Urinary bladder (tissue), 4 donors: ENCODE results near the gene RBMS3. TPM values are rescaled to one million over a fixed set of nuclear protein-coding genes. Genes with fewer than 3 reads are reported as not detected.

Experiments used
- DNase-seq: peaks from one replicate; pipeline ENCODE4 v3.0.0-alpha.2; 2015; ENCODE audit errors: extremely low spot score
- H3K27ac ChIP-seq: one replicate; pipeline ENCODE4 v1.5.1; 2013; ENCODE audit warnings: low read depth, mild to moderate bottlenecking, moderate library complexity
- H3K36me3 ChIP-seq: one replicate; pipeline ENCODE4 v1.6.1; 2013; ENCODE audit warnings: mild to moderate bottlenecking, moderate library complexity; ENCODE audit not compliant: insufficient read depth
- H3K4me1 ChIP-seq: one replicate; pipeline ENCODE4 v1.6.1; 2013; ENCODE audit warnings: mild to moderate bottlenecking, moderate library complexity; ENCODE audit not compliant: insufficient read depth
- H3K4me3 ChIP-seq: one replicate; pipeline ENCODE4 v1.5.1; 2013; ENCODE audit warnings: low read depth, low read length
- WGBS: extraction: QIAGEN DNeasy Blood & Tissue Kit; methylation state at CpG from one replicate; pipeline ENCODE4 v1.1.7; 2013; 5-methylcytosine and 5-hydroxymethylcytosine counted together
- polyA plus RNA-seq: library from polyadenylated mRNA; stranded (reverse); fragments of 200-250 nt; gene quantifications from one replicate; pipeline ENCODE4 v1.2.3, GENCODE V29; 2013
- total RNA-seq: library from RNA; depleted of rRNA; stranded (reverse); fragments of >200 nt; gene quantifications from one replicate; pipeline ENCODE4 v1.2.3, GENCODE V29; 2014
- donor health status: healthy with polysubstance abuse.
- donor health status: healthy.

The RBMS3 gene
- total and polyA plus RNA-seq, 2 donors = 10.6 to 136 TPM

- Histone ChIP-seq H3K4me1 (peaks cover 2% of the 10 kb centered on the region), H3K36me3 (no peaks in the 10 kb centered on the region), H3K27ac (no peak overlapping the region), H3K4me3 (no peak overlapping the region)
- WGBS = 23% methylated on average over 1 of the region's 1 CpG
- peak; percentile 29 for DNase-seq
These were observed 244.5 kb downstream of the RBMS3 start for GRCh38 chr3:29525254-29525881.

- no peak overlapping the region for H3K27ac ChIP-seq
- H3K36me3 ChIP-seq = no peaks in the 10 kb centered on the region
- peaks cover 2% of the 10 kb centered on the region for H3K4me1 ChIP-seq
- H3K4me3 ChIP-seq = no peak overlapping the region
- DNase-seq = no peak
- WGBS = 35% methylated on average over 1 of the region's 1 CpG
These were observed 246.4 kb downstream of the RBMS3 start for GRCh38 chr3:29527246-29527645.

- H3K4me3 ChIP-seq = no peak overlapping the region
- DNase-seq = no peak
- 37% methylated on average over 4 of the region's 4 CpGs for WGBS
- no peak overlapping the region for H3K27ac ChIP-seq
- no peaks in the 10 kb centered on the region for H3K36me3 ChIP-seq
- no peaks in the 10 kb centered on the region for H3K4me1 ChIP-seq
These were observed 250.8 kb downstream of the RBMS3 start for GRCh38 chr3:29531644-29532043.

- Histone ChIP-seq H3K4me1 (no peaks in the 10 kb centered on the region), H3K36me3 (no peaks in the 10 kb centered on the region), H3K4me3 (no peak overlapping the region), H3K27ac (no peak overlapping the region)
- WGBS = 71% methylated on average over 4 of the region's 4 CpGs
- DNase-seq = no peak
These were observed 251.6 kb downstream of the RBMS3 start for GRCh38 chr3:29532473-29532872.

GRCh38 chr3:29534006-29534405, 253.1 kb downstream of the RBMS3 start:
- H3K36me3 ChIP-seq = no peaks in the 10 kb centered on the region
- H3K27ac ChIP-seq = no peak overlapping the region
- no peaks in the 10 kb centered on the region for H3K4me1 ChIP-seq
- 92% methylated on average over 3 of the region's 3 CpGs for WGBS
- no peak overlapping the region for H3K4me3 ChIP-seq
- DNase-seq = no peak

- Histone ChIP-seq H3K4me3 (no peak overlapping the region), H3K27ac (no peak overlapping the region), H3K4me1 (no peaks in the 10 kb centered on the region), H3K36me3 (no peaks in the 10 kb centered on the region)
- 72% methylated on average over 4 of the region's 4 CpGs for WGBS
- no peak for DNase-seq
These were observed 255.3 kb downstream of the RBMS3 start for GRCh38 chr3:29536016-29536758.

- H3K27ac ChIP-seq = no peak overlapping the region
- no peak overlapping the region for H3K4me3 ChIP-seq
- 23% methylated on average over 5 of the region's 5 CpGs for WGBS
- DNase-seq = no peak
- no peaks in the 10 kb centered on the region for H3K36me3 ChIP-seq
- no peaks in the 10 kb centered on the region for H3K4me1 ChIP-seq
These were observed 257.2 kb downstream of the RBMS3 start for GRCh38 chr3:29537889-29538609.

- H3K4me1 ChIP-seq = no peaks in the 10 kb centered on the region
- H3K4me3 ChIP-seq = no peak overlapping the region
- WGBS = 54% methylated on average over 2 of the region's 2 CpGs
- no peak overlapping the region for H3K27ac ChIP-seq
- DNase-seq = no peak
- no peaks in the 10 kb centered on the region for H3K36me3 ChIP-seq
These were observed 257.7 kb downstream of the RBMS3 start for GRCh38 chr3:29538610-29538958.

GRCh38 chr3:29540544-29540943, 259.7 kb downstream of the RBMS3 start:
- no peaks in the 10 kb centered on the region for H3K36me3 ChIP-seq
- 96% methylated on average over 5 of the region's 5 CpGs for WGBS
- no peaks in the 10 kb centered on the region for H3K4me1 ChIP-seq
- H3K4me3 ChIP-seq = no peak overlapping the region
- no peak for DNase-seq
- H3K27ac ChIP-seq = no peak overlapping the region

GRCh38 chr3:29544701-29545363, 264.0 kb downstream of the RBMS3 start:
- Histone ChIP-seq H3K36me3 (no peaks in the 10 kb centered on the region), H3K27ac (no peak overlapping the region), H3K4me1 (no peaks in the 10 kb centered on the region), H3K4me3 (no peak overlapping the region)
- WGBS = 82% methylated on average over 1 of the region's 1 CpG
- no peak for DNase-seq

GRCh38 chr3:29545615-29546014, 264.7 kb downstream of the RBMS3 start:
- Histone ChIP-seq H3K36me3 (no peaks in the 10 kb centered on the region), H3K27ac (no peak overlapping the region), H3K4me1 (no peaks in the 10 kb centered on the region), H3K4me3 (no peak overlapping the region)
- DNase-seq = no peak

GRCh38 chr3:29552051-29552450, 271.2 kb downstream of the RBMS3 start:
- H3K27ac ChIP-seq = no peak overlapping the region
- no peak for DNase-seq
- no peaks in the 10 kb centered on the region for H3K4me1 ChIP-seq
- H3K4me3 ChIP-seq = no peak overlapping the region
- 33% methylated on average over 3 of the region's 3 CpGs for WGBS
- no peaks in the 10 kb centered on the region for H3K36me3 ChIP-seq

- WGBS = 67% methylated on average over 2 of the region's 2 CpGs
- DNase-seq = no peak
- H3K36me3 ChIP-seq = no peaks in the 10 kb centered on the region
- H3K4me1 ChIP-seq = no peaks in the 10 kb centered on the region
- no peak overlapping the region for H3K27ac ChIP-seq
- H3K4me3 ChIP-seq = no peak overlapping the region
These were observed 273.7 kb downstream of the RBMS3 start for GRCh38 chr3:29554566-29554965.

- no peak overlapping the region for H3K4me3 ChIP-seq
- no peaks in the 10 kb centered on the region for H3K4me1 ChIP-seq
- 98% methylated on average over 2 of the region's 2 CpGs for whole genome bisulfite sequencing
- no peak overlapping the region for H3K27ac ChIP-seq
- H3K36me3 ChIP-seq = no peaks in the 10 kb centered on the region
- no peak for DNase-seq
These were observed 274.7 kb downstream of the RBMS3 start for GRCh38 chr3:29555590-29555989.
